ENCODE data around the gene RAI2.

RAI2 gene

GRCh38 chrX:17779434-17779833, 81.7 kb downstream of the RAI2 start:
- TF ChIP-seq CTCF (IDR thresholded peaks at IDR 0.05; ENCODE audit: control insufficient read depth, insufficient read depth, low read depth, low read length, missing control alignments), result no peak
- no peak for DNase-seq (ENCODE audit: low read depth)
- no peak overlapping the region for H3K4me3 ChIP-seq (ENCODE audit: control insufficient read depth, low read depth, low read length)

- no peak for DNase-seq (ENCODE audit: low read depth)
- no peak overlapping the region for H3K4me3 ChIP-seq (ENCODE audit: control insufficient read depth, low read depth, low read length)
- no peak for TF ChIP-seq CTCF (IDR thresholded peaks at IDR 0.05; ENCODE audit: control insufficient read depth, insufficient read depth, low read depth, low read length, missing control alignments)
These were observed 82.1 kb downstream of the RAI2 start for GRCh38 chrX:17778997-17779396.

DNA sequence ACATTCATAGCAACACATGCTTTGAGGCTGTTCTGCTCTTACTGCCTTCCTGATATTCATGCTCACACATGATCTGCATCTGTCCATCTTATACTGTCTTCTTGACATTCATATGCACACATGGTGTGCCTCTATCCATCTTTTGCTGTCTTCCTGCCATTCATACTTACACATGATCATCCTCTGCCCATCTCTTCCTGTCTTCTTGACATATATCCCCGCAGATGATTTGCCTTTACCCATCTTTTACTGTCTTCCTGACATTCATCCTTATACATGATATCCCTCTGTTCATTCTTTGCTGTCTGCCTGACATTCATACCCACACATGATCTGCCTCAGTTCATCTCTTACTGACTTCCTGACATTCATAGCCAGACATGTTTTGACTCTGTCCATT, 87.0 kb downstream of the RAI2 start:
- no peak for TF ChIP-seq CTCF (IDR thresholded peaks at IDR 0.05; ENCODE audit: control insufficient read depth, insufficient read depth, low read depth, low read length, missing control alignments)
- DNase-seq (ENCODE audit: low read depth), result no peak
- no peak overlapping the region for H3K4me3 ChIP-seq (ENCODE audit: control insufficient read depth, low read depth, low read length)

DNA sequence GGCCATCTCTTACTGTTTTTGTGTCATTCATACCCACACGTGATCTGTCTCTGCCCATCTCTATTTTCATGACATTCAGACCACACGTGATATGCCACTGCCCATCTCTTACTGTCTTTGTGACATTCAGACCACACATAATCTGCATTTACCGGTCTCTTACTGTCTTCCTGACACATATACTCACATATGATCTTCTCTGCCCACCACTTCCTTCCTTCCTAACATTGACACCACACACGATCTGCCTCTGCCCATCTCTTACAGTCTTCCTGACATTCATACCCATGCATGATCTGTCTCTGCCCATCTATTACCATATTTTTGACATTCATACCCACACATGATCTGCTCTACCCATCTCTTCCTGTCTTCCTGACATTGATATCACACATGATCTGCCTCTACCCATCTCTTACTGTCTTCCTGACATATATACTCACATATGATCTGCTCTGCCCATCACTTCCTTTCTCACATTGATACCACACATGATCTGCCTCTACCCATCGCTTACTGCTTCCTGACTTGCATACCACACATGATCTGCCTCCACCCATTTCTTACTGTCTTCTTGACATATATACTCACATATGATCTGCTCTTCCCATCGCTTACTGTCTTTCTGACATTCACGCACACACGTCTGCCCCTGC, 87.7 kb downstream of the RAI2 start:
- no peak overlapping the region for H3K4me3 ChIP-seq (ENCODE audit: control insufficient read depth, low read depth, low read length)
- DNase-seq (ENCODE audit: low read depth), result no peak
- TF ChIP-seq CTCF (IDR thresholded peaks at IDR 0.05; ENCODE audit: control insufficient read depth, insufficient read depth, low read depth, low read length, missing control alignments), result no peak

DNA sequence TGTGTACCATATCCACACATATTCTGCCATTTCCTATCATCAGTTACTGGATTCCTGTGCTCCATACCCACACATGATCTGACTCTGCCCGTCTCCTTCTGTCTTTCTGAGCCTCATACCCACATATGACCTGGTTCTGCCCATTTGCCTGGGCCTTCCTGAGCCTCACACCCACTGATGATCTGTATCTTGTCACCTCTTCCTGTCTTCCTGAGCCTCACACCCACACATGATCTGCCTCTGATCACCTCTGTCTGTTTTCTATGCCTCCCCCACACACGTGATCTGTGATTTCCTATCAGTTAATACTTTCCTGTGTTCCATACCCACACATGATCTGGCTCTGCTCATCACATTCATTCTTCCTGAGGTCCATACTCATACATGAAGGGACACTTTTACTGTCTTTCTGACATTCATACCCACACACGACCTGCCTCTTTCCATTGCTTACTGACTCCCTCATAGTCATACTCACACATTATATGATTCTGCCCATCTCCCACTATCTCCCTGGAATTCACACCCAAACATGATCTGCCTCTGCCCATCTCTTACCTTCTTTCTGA, 91.3 kb downstream of the RAI2 start:
- no peak for TF ChIP-seq CTCF (IDR thresholded peaks at IDR 0.05; ENCODE audit: control insufficient read depth, insufficient read depth, low read depth, low read length, missing control alignments)
- no peak overlapping the region for H3K4me3 ChIP-seq (ENCODE audit: control insufficient read depth, low read depth, low read length)
- DNase-seq (ENCODE audit: low read depth), result no peak

DNA sequence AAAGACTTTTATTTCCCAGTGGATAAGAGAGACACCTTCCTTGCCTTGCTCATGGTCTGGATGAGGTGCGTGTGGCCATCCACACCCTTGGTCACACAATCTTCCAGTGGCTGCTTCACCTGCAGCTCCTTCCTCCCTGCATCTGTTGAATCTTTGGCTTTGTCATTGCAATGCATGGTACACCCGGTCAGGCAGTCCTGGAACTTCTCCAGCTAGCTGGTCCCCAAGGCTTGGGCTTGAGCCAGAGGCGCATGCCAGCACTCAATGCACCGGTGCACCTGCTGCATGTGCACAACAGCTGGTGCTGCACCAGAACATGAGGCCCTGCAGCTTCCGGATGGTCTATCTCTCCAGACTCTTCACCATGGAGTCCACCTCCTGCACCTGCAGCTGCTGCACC, 92.1 kb downstream of the RAI2 start:
- TF ChIP-seq CTCF (IDR thresholded peaks at IDR 0.05; ENCODE audit: control insufficient read depth, insufficient read depth, low read depth, low read length, missing control alignments), result no peak
- no peak overlapping the region for H3K4me3 ChIP-seq (ENCODE audit: control insufficient read depth, low read depth, low read length)
- DNase-seq (ENCODE audit: low read depth), result no peak
